ENCODE results near the gene UPK1A.

Gene UPK1A

DNA sequence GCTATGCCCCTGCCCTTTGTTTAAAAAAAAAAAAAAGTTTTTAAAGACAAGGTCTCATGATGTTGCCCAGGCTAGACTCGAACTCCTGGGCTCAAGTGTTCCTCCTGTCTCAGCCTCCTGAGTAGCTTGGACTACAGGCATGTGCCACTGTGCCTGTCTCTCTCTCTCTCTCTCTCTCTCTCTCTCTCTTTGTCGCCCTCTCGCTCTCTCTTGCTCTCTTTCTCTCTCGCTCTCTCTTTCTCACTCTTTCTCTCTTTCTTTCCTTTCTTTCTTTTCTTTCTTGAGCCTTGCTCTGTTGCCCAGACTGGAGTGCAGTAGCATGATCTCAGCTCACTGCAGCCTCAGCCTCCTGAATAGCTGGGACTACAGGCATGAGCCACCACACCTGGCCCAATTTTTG, 10.7 kb upstream of the UPK1A start:
- Histone ChIP-seq H3K4me2 (ENCODE audit: low read length) (no peak overlapping the region), H3K9ac (ENCODE audit: low read length) (no peak overlapping the region), H3K9me3 (ENCODE audit: low read length) (no peaks in the 10 kb centered on the region), H3K9me2 (ENCODE audit: low read depth, low read length) (no peaks in the 10 kb centered on the region), H3K36me3 (ENCODE audit: insufficient read depth, low read length) (peaks cover 73% of the 10 kb centered on the region), H3K4me3 (ENCODE audit: low read depth, low read length, poor library complexity, severe bottlenecking) (no peak overlapping the region), H3K4me1 (ENCODE audit: insufficient read depth, low read length, severe bottlenecking) (no peaks in the 10 kb centered on the region), H3K27me3 (ENCODE audit: insufficient read depth, low read length) (no peaks in the 10 kb centered on the region), H2AFZ (ENCODE audit: low read length) (no peak overlapping the region), H3K79me2 (ENCODE audit: insufficient read depth, low read length) (0 out of 2 replicates have a peak, but pooled peaks cover 2% of the 10 kb centered on the region), H3K27ac (ENCODE audit: low read depth, low read length, poor library complexity, severe bottlenecking) (no peak overlapping the region), H3F3A (ENCODE audit: insufficient read depth, low read length) (no peaks in the 10 kb centered on the region), H4K20me1 (ENCODE audit: insufficient read depth, low read length) (no peaks in the 10 kb centered on the region)
- TF ChIP-seq, protein P1, sequence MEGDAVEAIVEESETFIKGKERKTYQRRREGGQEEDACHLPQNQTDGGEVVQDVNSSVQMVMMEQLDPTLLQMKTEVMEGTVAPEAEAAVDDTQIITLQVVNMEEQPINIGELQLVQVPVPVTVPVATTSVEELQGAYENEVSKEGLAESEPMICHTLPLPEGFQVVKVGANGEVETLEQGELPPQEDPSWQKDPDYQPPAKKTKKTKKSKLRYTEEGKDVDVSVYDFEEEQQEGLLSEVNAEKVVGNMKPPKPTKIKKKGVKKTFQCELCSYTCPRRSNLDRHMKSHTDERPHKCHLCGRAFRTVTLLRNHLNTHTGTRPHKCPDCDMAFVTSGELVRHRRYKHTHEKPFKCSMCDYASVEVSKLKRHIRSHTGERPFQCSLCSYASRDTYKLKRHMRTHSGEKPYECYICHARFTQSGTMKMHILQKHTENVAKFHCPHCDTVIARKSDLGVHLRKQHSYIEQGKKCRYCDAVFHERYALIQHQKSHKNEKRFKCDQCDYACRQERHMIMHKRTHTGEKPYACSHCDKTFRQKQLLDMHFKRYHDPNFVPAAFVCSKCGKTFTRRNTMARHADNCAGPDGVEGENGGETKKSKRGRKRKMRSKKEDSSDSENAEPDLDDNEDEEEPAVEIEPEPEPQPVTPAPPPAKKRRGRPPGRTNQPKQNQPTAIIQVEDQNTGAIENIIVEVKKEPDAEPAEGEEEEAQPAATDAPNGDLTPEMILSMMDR (IDR thresholded peaks at IDR 0.05; ENCODE audit: low read length) = no peak
- no peak for TF ChIP-seq EZH2 (IDR thresholded peaks at IDR 0.05; ENCODE audit: borderline replicate concordance, low read length)

DNA sequence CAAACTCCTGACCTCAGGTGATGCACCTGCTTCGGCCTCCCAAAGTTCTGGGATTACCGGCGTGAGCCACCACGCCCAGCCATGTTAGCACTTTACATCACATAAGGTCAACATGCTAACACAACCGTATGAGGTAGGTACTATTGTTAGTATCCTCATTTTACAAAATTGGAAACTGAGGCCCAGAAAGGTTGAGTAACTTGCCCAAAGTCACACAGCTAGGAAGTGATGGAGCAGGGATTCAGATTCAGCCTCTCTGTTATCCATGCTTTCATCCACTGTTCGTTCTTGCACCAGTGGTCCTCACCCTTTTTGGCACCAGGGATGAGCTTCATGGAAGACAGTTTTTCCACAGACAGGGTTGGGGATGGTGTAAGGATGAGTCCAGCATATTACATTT, 9.6 kb upstream of the UPK1A start:
- Histone ChIP-seq H3K9ac (ENCODE audit: low read length) (no peak overlapping the region), H2AFZ (ENCODE audit: low read length) (no peak overlapping the region), H3K27ac (ENCODE audit: low read depth, low read length, poor library complexity, severe bottlenecking) (no peak overlapping the region), H3F3A (ENCODE audit: insufficient read depth, low read length) (no peaks in the 10 kb centered on the region), H3K36me3 (ENCODE audit: insufficient read depth, low read length) (peaks cover 69% of the 10 kb centered on the region), H3K9me2 (ENCODE audit: low read depth, low read length) (no peaks in the 10 kb centered on the region), H4K20me1 (ENCODE audit: insufficient read depth, low read length) (no peaks in the 10 kb centered on the region), H3K27me3 (ENCODE audit: insufficient read depth, low read length) (no peaks in the 10 kb centered on the region), H3K9me3 (ENCODE audit: low read length) (no peaks in the 10 kb centered on the region), H3K4me3 (ENCODE audit: low read depth, low read length, poor library complexity, severe bottlenecking) (no peak overlapping the region), H3K4me1 (ENCODE audit: insufficient read depth, low read length, severe bottlenecking) (no peaks in the 10 kb centered on the region), H3K4me2 (ENCODE audit: low read length) (no peak overlapping the region), H3K79me2 (ENCODE audit: insufficient read depth, low read length) (no peaks in the 10 kb centered on the region)
- no peak for TF ChIP-seq EZH2 (IDR thresholded peaks at IDR 0.05; ENCODE audit: borderline replicate concordance, low read length)
- TF ChIP-seq, protein P1 (IDR thresholded peaks at IDR 0.05; ENCODE audit: low read length) = no peak

DNA sequence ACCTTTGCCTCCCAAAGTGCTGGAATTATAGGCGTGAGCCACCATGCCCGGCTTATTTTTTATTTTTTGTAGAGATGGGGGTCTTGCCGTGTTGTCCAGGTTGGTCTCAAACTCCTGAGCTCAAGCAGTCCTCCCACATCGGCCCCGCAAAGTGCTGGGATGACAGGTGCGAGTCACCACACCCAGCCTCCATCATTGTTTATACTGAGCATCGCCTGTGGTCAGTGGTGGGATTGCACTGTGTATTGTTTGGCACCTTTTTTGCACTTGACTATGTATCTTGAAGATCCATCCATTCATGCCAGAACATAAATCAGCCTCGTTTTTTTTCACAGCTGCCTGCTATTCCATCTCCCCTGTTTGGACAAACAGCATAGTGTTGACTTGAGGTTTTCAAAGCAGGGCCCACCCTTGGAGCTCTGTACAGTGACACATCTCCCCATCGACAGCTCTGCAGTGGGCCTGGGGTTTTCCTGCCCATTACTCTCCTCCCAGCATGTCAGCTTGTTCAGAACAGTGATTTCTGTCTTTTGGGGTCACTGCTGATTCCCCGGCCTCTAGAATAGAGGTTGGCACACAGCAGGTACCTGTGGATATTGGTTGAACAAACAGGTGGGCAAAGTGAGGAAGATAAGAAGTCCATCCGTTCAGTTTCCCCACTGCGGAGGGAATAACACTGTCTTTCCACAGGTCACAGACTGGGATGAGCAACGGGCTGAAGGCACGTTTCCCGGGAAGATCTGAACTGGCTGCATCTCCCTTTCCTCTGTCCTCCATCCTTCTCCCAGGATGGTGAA, 8.2 kb upstream of the UPK1A start:
- H3K36me3 ChIP-seq (ENCODE audit: insufficient read depth, low read length) = peaks cover 62% of the 10 kb centered on the region
- H3K79me2 ChIP-seq (ENCODE audit: insufficient read depth, low read length) = no peaks in the 10 kb centered on the region
- H3K4me2 ChIP-seq (ENCODE audit: low read length) = no peak overlapping the region
- H4K20me1 ChIP-seq (ENCODE audit: insufficient read depth, low read length) = no peaks in the 10 kb centered on the region
- TF ChIP-seq EZH2 (IDR thresholded peaks at IDR 0.05; ENCODE audit: borderline replicate concordance, low read length) = no peak
- TF ChIP-seq, protein P1 (IDR thresholded peaks at IDR 0.05; ENCODE audit: low read length) = no peak
- H3K9ac ChIP-seq (ENCODE audit: low read length) = no peak overlapping the region
- H3K27ac ChIP-seq (ENCODE audit: low read depth, low read length, poor library complexity, severe bottlenecking) = no peak overlapping the region
- H3F3A ChIP-seq (ENCODE audit: insufficient read depth, low read length) = no peaks in the 10 kb centered on the region
- H3K4me1 ChIP-seq (ENCODE audit: insufficient read depth, low read length, severe bottlenecking) = no peaks in the 10 kb centered on the region
- H2AFZ ChIP-seq (ENCODE audit: low read length) = no peak overlapping the region
- H3K9me3 ChIP-seq (ENCODE audit: low read length) = no peaks in the 10 kb centered on the region
- H3K27me3 ChIP-seq (ENCODE audit: insufficient read depth, low read length) = no peaks in the 10 kb centered on the region
- no peak overlapping the region for H3K4me3 ChIP-seq (ENCODE audit: low read depth, low read length, poor library complexity, severe bottlenecking)
- no peaks in the 10 kb centered on the region for H3K9me2 ChIP-seq (ENCODE audit: low read depth, low read length)

All from OCI-LY1 (cell line).